GM12878 (cell line): Measurements from ENCODE around the gene SNRPD2. TPM values are rescaled to one million over a fixed set of nuclear protein-coding genes. Genes with fewer than 3 reads are reported as not detected.

ENCODE experiments used
- CEBPB ChIP-seq, 2 experiments: fragments of 150-350 bp in 1 of 2; IDR thresholded peaks; 2 replicates each; pipeline ENCODE4 v1.6.1; 2012 to 2014; ENCODE audit warnings: low read depth in 2 of 2, low read length in 2 of 2, borderline replicate concordance in 1 of 2, inconsistent platforms in 1 of 2
- CREB1 ChIP-seq: IDR thresholded peaks from 2 replicates; pipeline ENCODE4 v1.6.1; 2012; ENCODE audit warnings: low read depth, mild to moderate bottlenecking, inconsistent platforms
- ETV6 ChIP-seq, 2 experiments: fragments of 450-650 bp in 1 of 2; IDR thresholded peaks in 1 of 2; conservative IDR thresholded peaks in 1 of 2; 2 replicates each; pipeline ENCODE4 v1.6.1; 2014; ENCODE audit warnings: antibody characterized with exemption in 1 of 2, borderline replicate concordance in 1 of 2, low read depth in 1 of 2, mild to moderate bottlenecking in 1 of 2, moderate library complexity in 1 of 2
- HDGF ChIP-seq: fragments of 450-650 bp; IDR thresholded peaks from 2 replicates; pipeline ENCODE4 v1.6.1; 2016; ENCODE audit warnings: antibody characterized with exemption
- KDM1A ChIP-seq: fragments of 200-600 bp; sonication (generic); IDR thresholded peaks from 2 replicates; pipeline ENCODE4 v1.6.1; 2016; ENCODE audit warnings: borderline replicate concordance
- MEF2A ChIP-seq: IDR thresholded peaks from 2 replicates; pipeline ENCODE4 v1.6.1; 2011; ENCODE audit warnings: low read depth, mild to moderate bottlenecking, low read length, moderate library complexity; ENCODE audit not compliant: insufficient read depth
- MTA3 ChIP-seq: IDR thresholded peaks from 2 replicates; pipeline ENCODE4 v1.6.1; 2012; ENCODE audit warnings: low read length, inconsistent platforms, borderline replicate concordance
- RB1 ChIP-seq: fragments of 450-650 bp; formaldehyde crosslinking; IDR thresholded peaks from 2 replicates; pipeline ENCODE4 v1.6.1; 2017; ENCODE audit warnings: mild to moderate bottlenecking, borderline replicate concordance
- SMAD5 ChIP-seq: IDR thresholded peaks from 2 replicates; pipeline ENCODE4 v1.6.1; 2016; ENCODE audit warnings: antibody characterized with exemption, low read depth
- SMARCA5 ChIP-seq: fragments of 450-650 bp; IDR thresholded peaks from 2 replicates; pipeline ENCODE4 v1.6.1; 2017; ENCODE audit warnings: mild to moderate bottlenecking
- STAT3 ChIP-seq: IDR thresholded peaks from 2 replicates; pipeline ENCODE4 v1.6.1; 2011; ENCODE audit warnings: low read depth, low read length, improper control_type of control experiment
- TARDBP ChIP-seq: IDR thresholded peaks from 2 replicates; pipeline ENCODE4 v1.6.1; 2016; ENCODE audit warnings: borderline replicate concordance
- polyA plus RNA-seq, 11 experiments: library from polyadenylated mRNA; depleted of rRNA in 4 of 11; unstranded in 6 of 11; stranded (reverse) in 5 of 11; fragments of >200 nt; fragmentation: Nextera tagmentation in 4 of 11; fragmentation: Illumina TruSeq in 1 of 11; extraction: Ambion mirVana in 4 of 11; extraction: Trizol in 1 of 11; gene quantifications; 1 replicate in 1 of 11; 2 replicates in 10 of 11; pipeline versions ENCODE4 v1.2.1 to v1.2.3, GENCODE V29; 2011 to 2016; ENCODE audit warnings: inconsistent platforms in 2 of 11, missing spikeins in 2 of 11, low read depth in 1 of 11
- total RNA-seq, 4 experiments: library from RNA; depleted of rRNA in 3 of 4; stranded (reverse); fragments of >200 nt in 3 of 4; fragmentation: Illumina TruSeq in 1 of 4; extraction: Trizol in 1 of 4; gene quantifications; 2 replicates each; pipeline versions ENCODE4 v1.2.1 to v1.2.3, GENCODE V29; 2013 to 2021

The SNRPD2 gene
- total and polyA plus RNA-seq, 10 of the 15 experiments (the other 5 are each of a cell fraction or from before 2014, with no cell fraction given), result 526 to 3,621 (median 951) TPM

DNA sequence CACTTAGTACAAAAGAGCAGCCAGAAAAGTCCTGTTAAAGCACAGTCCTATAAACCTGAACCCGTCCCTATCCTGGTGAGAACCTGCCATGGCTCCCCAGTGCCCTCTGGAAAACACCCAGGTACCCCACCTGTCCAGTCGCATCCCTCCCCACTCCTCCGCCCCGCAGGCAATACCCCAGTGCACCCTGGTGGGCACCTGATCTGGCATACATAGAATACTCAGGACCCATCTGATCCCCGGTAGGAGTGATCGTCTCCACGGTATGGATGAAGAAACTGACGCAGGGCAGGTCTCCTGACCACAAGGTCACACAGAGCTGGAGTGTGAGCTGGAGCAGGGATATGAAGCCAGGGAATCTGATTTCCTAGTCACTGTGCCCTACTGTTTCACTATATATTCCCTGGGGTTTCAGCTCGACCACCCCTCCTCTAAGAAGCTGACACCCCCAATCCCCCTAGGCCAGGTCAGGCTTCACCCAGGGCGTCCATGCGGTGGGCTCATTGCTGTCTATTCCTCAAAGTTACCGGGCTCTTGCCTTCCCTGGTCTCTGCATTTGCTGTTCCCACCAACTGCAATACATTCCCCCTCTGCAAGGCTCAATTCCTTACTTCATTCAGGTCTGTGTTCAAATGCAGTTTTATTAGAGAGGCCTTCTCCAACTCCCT lies 26.4 kb upstream of the SNRPD2 start (continued):
- TF ChIP-seq CEBPB (IDR thresholded peaks at IDR 0.05; ENCODE audit: borderline replicate concordance in 1 of 2, low read depth in 2 of 2, low read length in 2 of 2), result no peak
- no peak for TF ChIP-seq CREB1
- no peak for TF ChIP-seq RB1
- TF ChIP-seq MTA3, result peak; percentile 44; the same call in 1 of the 2 replicates
- TF ChIP-seq SMAD5, result 0 out of 2 replicates have a peak, but pooled peaks have one; percentile 71
- no peak for TF ChIP-seq HDGF
- TF ChIP-seq MEF2A, result no peak
- no peak for TF ChIP-seq KDM1A
- no peak for TF ChIP-seq ETV6 (conservative IDR thresholded peaks at IDR 0.05 in 1 of 2, IDR thresholded peaks at IDR 0.05 in 1 of 2; ENCODE audit: borderline replicate concordance in 1 of 2, low read depth in 1 of 2)
- TF ChIP-seq TARDBP, result no peak
- TF ChIP-seq SMARCA5, result 0 out of 2 replicates have a peak, but pooled peaks have one; percentile 31
- TF ChIP-seq STAT3, result no peak
- TF ChIP-seq, all 136 proteins: peak for 5
